ENCODE results near the gene PGGHG.

DNA sequence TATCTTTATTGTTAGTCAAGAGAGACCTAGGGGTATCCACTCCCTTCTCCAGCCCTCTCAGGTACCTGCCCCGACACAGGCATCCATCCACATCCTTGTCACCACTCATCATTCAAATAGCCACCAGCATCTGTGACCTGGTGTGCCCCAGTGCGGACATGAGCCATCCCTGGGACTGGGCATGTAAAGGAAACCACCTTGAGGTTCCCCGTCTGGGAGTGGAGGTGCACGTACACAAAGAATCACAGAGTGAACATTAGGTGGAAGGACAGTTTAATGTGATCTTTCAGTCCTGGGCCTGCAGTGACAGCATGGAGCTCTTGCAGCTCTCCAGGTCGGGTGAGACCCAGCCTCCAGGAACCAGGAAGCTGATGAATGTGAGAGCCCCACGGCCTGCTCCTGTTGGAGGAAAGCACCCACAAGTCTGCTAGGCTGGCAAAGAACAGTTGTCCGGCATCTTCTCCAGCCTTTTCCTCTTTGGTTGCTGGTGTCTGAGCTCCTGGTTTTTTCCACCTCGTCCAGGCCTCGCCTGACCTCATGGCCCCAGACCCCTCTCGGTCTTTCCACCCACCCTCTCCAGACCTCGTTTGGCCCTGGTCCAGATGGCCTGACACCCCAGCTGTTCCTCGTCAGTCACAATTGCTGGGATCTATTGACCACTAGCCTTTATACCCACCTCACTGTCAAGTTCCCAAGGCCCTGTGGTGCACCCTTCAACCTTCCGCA, 35.6 kb upstream of the PGGHG start:
- TF ChIP-seq EZH2phosphoT487 (IDR thresholded peaks at IDR 0.05; ENCODE audit: borderline replicate concordance, low read length) (no peak), EZH2 (IDR thresholded peaks at IDR 0.05; ENCODE audit: low read length, unreplicated experiment) (no peak)
- TF ChIP-seq, protein P1, sequence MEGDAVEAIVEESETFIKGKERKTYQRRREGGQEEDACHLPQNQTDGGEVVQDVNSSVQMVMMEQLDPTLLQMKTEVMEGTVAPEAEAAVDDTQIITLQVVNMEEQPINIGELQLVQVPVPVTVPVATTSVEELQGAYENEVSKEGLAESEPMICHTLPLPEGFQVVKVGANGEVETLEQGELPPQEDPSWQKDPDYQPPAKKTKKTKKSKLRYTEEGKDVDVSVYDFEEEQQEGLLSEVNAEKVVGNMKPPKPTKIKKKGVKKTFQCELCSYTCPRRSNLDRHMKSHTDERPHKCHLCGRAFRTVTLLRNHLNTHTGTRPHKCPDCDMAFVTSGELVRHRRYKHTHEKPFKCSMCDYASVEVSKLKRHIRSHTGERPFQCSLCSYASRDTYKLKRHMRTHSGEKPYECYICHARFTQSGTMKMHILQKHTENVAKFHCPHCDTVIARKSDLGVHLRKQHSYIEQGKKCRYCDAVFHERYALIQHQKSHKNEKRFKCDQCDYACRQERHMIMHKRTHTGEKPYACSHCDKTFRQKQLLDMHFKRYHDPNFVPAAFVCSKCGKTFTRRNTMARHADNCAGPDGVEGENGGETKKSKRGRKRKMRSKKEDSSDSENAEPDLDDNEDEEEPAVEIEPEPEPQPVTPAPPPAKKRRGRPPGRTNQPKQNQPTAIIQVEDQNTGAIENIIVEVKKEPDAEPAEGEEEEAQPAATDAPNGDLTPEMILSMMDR (conservative IDR thresholded peaks at IDR 0.05; ENCODE audit: low read depth, low read length): no peak

All from PC-3 (cell line).